GM10248 (cell line): ENCODE data around the gene MICAL2.

Experiments
- CTCF ChIA-PET: fragments of 300-600 bp; sonication (Branson Sonifier 250); formaldehyde crosslinking; extraction: SDS; loops from one replicate; lab custom pipeline; 2021; ENCODE audit warnings: antibody characterized with exemption; lab: Yijun Ruan, JAX
- POLR2A ChIA-PET: fragments of 350-650 bp; sonication (Branson Sonifier 250); formaldehyde crosslinking; extraction: SDS; loops from one replicate; lab custom pipeline; 2020; ENCODE audit warnings: antibody characterized with exemption; lab: Yijun Ruan, JAX
- DNase-seq: peaks from one replicate; pipeline ENCODE4 v3.0.0; 2012; ENCODE audit errors: extremely low spot score
- TF ChIP-seq, protein P1 (sequence below): IDR thresholded peaks from 2 replicates; pipeline ENCODE4 v1.5.1; 2012; ENCODE audit warnings: mild to moderate bottlenecking, low read depth; ENCODE audit errors: extremely low read depth, missing control alignments, control extremely low read depth

Gene MICAL2

DNA sequence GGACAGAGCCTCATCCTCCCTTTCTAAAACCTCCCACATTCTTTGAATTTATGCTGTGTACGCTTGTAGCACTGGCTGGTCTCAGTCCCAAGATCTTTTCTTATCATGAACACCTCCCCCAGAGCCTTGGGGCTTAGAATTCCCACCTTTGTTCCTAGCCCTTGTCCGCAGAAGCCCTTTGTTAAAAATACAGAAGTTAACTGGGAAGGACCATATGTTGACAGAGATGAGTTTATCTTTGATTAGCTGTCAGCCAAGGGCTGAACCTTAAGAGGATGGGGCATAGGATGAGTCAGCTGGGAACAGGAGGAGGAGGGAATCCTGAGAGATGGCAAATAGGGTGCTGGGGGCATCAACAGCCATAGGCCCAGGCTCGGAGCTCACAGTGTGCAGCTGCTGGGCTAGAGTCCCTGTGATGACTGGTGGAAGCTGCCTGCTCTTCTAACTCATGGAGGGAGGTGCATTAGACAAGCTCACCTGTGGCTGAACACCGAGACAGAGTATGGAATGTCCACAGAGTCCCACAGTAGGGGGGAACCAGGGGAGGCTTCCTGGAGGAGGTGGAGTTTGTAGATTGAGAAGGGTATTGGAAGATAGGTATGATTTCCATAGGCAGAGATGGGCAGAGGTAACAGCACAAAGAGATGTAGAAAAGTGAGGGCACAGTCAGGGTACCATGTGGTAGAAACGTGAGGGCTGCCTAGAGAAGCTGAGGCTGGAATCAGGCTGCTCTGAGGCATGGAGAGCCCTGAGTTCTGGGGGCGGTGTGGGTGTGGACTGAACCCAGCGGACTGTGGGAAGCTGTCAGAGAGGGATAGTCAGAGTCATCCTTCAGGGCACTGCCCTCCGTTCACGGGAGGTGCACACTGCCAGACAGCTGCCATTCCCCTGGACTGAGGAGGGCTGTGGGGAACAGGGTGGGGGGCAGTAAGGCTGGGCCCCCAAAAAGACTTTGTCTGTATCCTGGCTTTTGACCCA lies 9.9 kb downstream of the MICAL2 start:
- DNase-seq: no peak
- CTCF ChIA-PET: interaction anchor here (1.3 to 3.7 kb wide), 3 partner anchors 79 to 117 kb away, joined by 3 to 28 read pairs (median 4); no protein-coding TSS in a partner anchor
- POLR2A ChIA-PET: no interaction called here
- TF ChIP-seq, protein P1, sequence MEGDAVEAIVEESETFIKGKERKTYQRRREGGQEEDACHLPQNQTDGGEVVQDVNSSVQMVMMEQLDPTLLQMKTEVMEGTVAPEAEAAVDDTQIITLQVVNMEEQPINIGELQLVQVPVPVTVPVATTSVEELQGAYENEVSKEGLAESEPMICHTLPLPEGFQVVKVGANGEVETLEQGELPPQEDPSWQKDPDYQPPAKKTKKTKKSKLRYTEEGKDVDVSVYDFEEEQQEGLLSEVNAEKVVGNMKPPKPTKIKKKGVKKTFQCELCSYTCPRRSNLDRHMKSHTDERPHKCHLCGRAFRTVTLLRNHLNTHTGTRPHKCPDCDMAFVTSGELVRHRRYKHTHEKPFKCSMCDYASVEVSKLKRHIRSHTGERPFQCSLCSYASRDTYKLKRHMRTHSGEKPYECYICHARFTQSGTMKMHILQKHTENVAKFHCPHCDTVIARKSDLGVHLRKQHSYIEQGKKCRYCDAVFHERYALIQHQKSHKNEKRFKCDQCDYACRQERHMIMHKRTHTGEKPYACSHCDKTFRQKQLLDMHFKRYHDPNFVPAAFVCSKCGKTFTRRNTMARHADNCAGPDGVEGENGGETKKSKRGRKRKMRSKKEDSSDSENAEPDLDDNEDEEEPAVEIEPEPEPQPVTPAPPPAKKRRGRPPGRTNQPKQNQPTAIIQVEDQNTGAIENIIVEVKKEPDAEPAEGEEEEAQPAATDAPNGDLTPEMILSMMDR: no peak

DNA sequence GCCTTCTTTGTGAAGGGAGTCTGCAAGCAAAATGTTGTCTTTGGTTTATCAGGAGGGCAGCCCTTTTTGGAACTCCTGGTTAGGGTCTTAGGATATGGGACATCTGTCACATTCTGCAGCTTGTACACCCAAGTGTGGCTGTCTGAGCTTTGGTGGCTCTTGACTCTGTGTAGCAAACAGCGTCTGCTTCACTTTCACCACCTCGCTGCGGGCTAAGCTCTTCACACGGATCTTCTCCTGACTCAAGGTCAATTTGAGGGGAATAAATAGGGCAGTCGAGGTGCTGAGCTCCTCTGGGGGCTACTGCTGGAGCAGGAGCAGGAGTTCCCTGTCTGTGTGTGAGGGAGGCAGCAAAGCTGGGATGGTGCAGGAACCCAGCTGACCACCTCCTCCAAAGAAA lies 10.6 kb downstream of the MICAL2 start:
- TF ChIP-seq, protein P1: no peak
- no peak for DNase-seq
- CTCF ChIA-PET: interaction anchor here (0.8 to 3.7 kb wide), 8 partner anchors 10 to 116 kb away, joined by 3 to 28 read pairs (median 3); no protein-coding TSS in a partner anchor
- POLR2A ChIA-PET: no interaction called here

DNA sequence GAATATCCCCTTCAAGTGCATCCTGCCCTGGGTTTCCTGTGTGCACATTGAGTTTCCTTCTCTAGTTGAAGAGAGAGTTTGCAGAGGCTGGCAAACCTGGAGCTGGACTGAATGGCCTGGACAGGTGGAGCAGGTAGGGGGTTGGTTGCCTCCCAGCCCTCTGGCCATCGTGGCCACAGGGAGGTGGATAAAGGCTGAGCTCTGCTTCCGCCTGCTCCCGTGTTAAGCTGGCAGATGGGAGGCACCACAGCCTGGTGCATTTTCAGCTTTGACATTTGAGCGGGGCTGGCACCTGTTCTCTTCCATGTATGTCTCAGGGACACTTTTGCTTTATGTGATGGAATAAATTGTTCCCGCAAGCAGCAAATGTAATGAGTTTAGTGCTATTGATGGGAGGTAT lies 11.1 kb downstream of the MICAL2 start:
- TF ChIP-seq, protein P1: no peak
- DNase-seq: no peak
- POLR2A ChIA-PET: no interaction called here
- CTCF ChIA-PET: interaction anchor here (0.8 to 3.7 kb wide), 8 partner anchors 10 to 115 kb away, joined by 3 to 28 read pairs (median 3); no protein-coding TSS in a partner anchor

DNA sequence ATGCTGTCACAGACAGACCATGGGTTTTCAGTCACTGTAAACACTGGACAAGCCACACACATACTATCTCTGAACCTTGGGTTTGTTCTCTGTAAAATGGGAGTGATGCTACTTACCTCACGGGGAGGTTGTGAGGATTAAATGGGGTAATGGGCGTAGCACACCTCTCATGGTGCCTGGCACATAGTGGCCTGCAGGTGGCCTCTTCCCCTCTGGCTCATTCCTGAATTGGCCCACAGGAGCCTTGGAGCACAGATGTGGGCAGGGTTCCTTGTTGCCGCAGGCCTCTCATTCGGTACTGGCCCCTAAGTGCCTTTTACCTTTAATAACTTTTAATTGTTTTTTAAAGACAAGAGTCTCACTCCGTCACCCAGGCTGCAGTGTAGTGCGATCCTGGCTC lies 11.7 kb downstream of the MICAL2 start:
- ChIA-PET CTCF (interaction anchor here (0.7 to 3.7 kb wide), 8 partner anchors 9 to 160 kb away, joined by 3 to 28 read pairs (median 3); no protein-coding TSS in a partner anchor), POLR2A (no interaction called here)
- TF ChIP-seq, protein P1: peak; percentile 10
- DNase-seq: no peak

DNA sequence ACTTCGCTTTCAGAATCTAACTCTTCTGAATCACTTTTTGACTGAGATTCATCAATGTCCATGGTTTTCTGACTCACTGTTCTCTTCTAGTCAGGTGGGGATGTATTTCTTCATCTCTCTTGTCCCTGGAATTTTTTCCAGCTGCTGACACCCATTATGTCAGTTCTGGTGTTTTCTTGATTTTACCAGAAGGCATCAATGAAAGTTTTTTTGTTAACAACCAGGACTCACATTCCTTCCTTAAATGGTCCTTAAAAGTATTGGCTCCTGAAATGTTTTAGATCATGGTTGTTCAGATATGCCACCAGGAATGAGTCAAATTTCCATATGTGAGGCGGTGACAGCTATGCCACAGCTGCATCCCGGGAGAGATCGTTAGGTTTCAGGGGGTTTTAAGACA lies 12.9 kb downstream of the MICAL2 start:
- TF ChIP-seq, protein P1: no peak
- DNase-seq: no peak
- ChIA-PET POLR2A (no interaction called here), CTCF (interaction anchor here (0.7 to 3.7 kb wide), 4 partner anchors 23 to 158 kb away, joined by 3 to 28 read pairs (median 4); no protein-coding TSS in a partner anchor)

DNA sequence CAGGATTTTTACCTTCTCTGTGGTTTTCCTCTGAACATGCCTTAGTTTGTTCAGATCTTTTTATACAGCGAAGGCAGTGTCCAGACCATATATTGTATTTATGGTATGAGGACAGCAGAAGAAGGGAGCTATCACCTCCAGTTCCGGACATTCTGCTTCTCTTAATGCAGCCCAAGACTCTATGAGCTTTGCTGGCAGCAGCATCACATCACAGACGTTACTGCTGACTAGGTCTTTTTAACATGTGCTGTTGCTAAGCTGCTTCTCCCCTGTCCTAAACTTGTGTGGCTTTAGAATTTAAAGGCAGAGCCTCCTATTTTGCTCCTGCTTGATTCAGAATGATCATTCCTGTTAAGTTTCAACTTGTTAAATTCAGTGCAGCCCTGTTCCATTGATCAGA lies 13.4 kb downstream of the MICAL2 start:
- TF ChIP-seq, protein P1: no peak
- CTCF ChIA-PET: interaction anchor here (0.7 to 1.5 kb wide), 6 partner anchors 11 to 157 kb away, joined by 3 to 4 read pairs (median 4); no protein-coding TSS in a partner anchor
- POLR2A ChIA-PET: no interaction called here
- no peak for DNase-seq
